Measurements from ENCODE around the gene ARHGEF25. TPM values are rescaled to one million over a fixed set of nuclear protein-coding genes. Genes with fewer than 3 reads are reported as not detected.
"Not testable (repeated sequence)": the region's sequence is repeated elsewhere in the genome, so short reads cannot be mapped to it uniquely, and the experiment has no call there.

The ARHGEF25 gene
- 10 to 100 TPM; 14.7 to 28.8 (median 20.0) TPM for total RNA-seq

GRCh38 chr12:57611108-57611826 lies at the start of gene ARHGEF25:
TSS of gene ARHGEF25 (plus strand) at chr12:57611435. CDS start at chr12:57611895, 460 bp downstream.
- no peak for TF ChIP-seq CTCF (IDR thresholded peaks at IDR 0.05)
- peak; percentile 77 for ATAC-seq (ENCODE audit: low FRiP score)
- DNase-seq (ENCODE audit: low spot score), result no peak

- DNase-seq (ENCODE audit: low spot score) (no peak), ATAC-seq (ENCODE audit: low FRiP score) (no peak)
- no peak for TF ChIP-seq CTCF (IDR thresholded peaks at IDR 0.05)
Observed at GRCh38 chr12:57563358-57563757, 47.9 kb upstream of the ARHGEF25 start.

- ATAC-seq (ENCODE audit: low FRiP score), result no peak
- TF ChIP-seq CTCF (IDR thresholded peaks at IDR 0.05), result no peak
- DNase-seq (ENCODE audit: low spot score), result no peak
Observed at GRCh38 chr12:57564178-57564740, 47.0 kb upstream of the ARHGEF25 start.

GRCh38 chr12:57568838-57569237 lies 42.4 kb upstream of the ARHGEF25 start:
- DNase-seq (ENCODE audit: low spot score) (no peak), ATAC-seq (ENCODE audit: low FRiP score) (no peak)
- TF ChIP-seq CTCF (IDR thresholded peaks at IDR 0.05), result no peak

- no peak for ATAC-seq (ENCODE audit: low FRiP score)
- no peak for TF ChIP-seq CTCF (IDR thresholded peaks at IDR 0.05)
- DNase-seq (ENCODE audit: low spot score), result no peak
Observed at GRCh38 chr12:57569858-57570257, 41.4 kb upstream of the ARHGEF25 start.

- not testable (repeated sequence) for DNase-seq (ENCODE audit: low spot score); ATAC-seq (ENCODE audit: low FRiP score)
Observed at GRCh38 chr12:57570438-57570837, 40.8 kb upstream of the ARHGEF25 start.

GRCh38 chr12:57571926-57572762 lies 39.1 kb upstream of the ARHGEF25 start:
- TF ChIP-seq CTCF (IDR thresholded peaks at IDR 0.05), result no peak
- no peak for DNase-seq (ENCODE audit: low spot score)
- no peak for ATAC-seq (ENCODE audit: low FRiP score)

Measured in omental fat pad (tissue), 4 donors.